GM12874 (cell line): ENCODE results near the gene EEF1AKMT4.

Source experiments
- TF ChIP-seq, protein P1 (sequence below): IDR thresholded peaks from 2 replicates; pipeline ENCODE4 v1.5.1; 2011; ENCODE audit warnings: low read depth, mild to moderate bottlenecking, control low read depth, low read length, moderate library complexity; ENCODE audit not compliant: insufficient read depth

EEF1AKMT4 gene

GRCh38 chr3:184222521-184222920, 27.0 kb upstream of the EEF1AKMT4 start:
- TF ChIP-seq, protein P1, sequence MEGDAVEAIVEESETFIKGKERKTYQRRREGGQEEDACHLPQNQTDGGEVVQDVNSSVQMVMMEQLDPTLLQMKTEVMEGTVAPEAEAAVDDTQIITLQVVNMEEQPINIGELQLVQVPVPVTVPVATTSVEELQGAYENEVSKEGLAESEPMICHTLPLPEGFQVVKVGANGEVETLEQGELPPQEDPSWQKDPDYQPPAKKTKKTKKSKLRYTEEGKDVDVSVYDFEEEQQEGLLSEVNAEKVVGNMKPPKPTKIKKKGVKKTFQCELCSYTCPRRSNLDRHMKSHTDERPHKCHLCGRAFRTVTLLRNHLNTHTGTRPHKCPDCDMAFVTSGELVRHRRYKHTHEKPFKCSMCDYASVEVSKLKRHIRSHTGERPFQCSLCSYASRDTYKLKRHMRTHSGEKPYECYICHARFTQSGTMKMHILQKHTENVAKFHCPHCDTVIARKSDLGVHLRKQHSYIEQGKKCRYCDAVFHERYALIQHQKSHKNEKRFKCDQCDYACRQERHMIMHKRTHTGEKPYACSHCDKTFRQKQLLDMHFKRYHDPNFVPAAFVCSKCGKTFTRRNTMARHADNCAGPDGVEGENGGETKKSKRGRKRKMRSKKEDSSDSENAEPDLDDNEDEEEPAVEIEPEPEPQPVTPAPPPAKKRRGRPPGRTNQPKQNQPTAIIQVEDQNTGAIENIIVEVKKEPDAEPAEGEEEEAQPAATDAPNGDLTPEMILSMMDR, result no peak

DNA sequence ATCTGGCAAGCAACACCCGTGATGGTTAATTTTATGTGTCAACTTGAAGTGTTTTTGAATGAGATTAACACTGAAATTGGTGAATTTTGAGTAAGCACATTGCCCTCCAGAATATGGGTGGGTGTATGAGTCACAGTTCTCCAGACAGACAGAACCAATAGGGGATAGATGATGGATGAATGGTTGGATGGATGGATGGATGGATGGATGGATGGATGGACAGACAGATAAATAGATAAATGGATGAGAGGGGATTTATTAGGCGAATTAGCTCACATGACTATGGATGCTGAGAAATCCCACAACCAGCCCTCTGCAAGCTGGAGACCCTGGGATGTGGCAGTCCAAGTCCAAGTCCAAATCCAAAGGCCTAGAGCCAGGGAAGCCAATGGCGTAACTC, 25.5 kb upstream of the EEF1AKMT4 start:
- TF ChIP-seq, protein P1, result no peak

- TF ChIP-seq, protein P1, result peak; percentile 98
Measured at GRCh38 chr3:184227481-184227935, 22.0 kb upstream of the EEF1AKMT4 start.

DNA sequence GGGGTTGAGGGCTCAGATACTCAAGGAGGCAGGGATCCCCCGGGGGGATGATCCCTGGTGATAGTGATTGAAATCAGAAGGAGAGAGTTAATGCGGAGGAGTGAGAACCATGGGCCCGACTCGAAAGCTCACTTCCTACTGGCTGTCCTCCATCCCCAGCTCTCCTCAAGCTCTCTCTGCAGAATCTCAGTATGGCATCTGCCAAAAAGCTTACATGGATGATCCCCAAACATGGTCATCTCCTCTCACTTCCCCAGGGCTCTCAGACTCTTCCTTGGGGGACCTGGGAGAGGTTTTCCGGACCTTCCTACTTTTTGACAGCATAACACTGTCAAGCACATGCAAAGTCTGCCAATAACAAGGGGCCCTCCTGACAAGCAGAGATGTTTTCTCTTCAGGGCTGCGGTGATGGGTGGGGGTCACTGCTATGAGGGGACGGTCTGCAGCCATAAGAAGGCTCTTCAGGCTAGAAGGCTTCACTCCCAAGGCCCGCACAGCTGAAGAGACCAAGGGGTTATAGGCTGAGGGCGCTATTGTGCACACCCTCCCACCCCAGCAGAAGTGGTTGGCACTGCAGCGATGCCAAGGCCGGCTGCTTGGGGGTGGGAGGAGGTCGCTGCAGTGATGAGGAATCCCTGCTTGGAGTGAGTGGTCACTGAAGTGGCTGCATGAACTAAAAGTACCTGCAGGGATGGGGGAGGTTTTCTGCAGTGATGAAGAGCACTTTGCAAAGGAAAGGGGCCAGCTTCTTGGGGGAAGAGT, 20.9 kb upstream of the EEF1AKMT4 start:
- TF ChIP-seq, protein P1, result no peak

GRCh38 chr3:184229394-184230080, 19.9 kb upstream of the EEF1AKMT4 start, which contains the start of gene VWA5B2:
TSS of gene VWA5B2 (plus strand) at chr3:184229585. CDS start at chr3:184230529, 944 bp downstream.
- TF ChIP-seq, protein P1, result peak; percentile 28; the same call in 1 of the 2 replicates

DNA sequence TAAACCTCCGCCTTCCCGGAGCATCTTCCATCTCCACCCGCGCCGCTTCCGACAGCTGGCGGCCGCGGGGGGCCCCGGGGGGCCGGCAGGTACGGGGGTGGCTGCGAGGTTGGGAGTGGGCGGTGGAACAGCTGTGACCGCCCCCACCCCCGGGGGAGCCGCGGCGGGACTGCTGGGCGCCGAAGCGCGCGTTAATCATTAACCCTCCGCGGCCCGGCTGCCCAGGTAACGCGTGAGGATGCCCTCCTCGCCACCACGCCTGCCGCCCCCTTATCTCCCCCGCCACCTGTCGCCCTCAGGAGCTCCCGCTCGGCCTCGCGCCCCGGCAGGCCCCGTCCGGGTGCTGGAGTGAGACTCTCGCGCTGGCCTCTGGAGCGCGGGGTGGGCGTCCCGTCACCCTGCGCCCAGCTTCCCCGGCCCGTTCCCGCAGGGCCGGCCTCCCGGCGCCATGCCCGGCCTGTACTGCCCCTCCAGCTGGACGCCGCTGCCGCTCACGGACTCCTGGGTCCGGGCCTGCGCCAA, 19.3 kb upstream of the EEF1AKMT4 start:
- TF ChIP-seq, protein P1, result no peak

DNA sequence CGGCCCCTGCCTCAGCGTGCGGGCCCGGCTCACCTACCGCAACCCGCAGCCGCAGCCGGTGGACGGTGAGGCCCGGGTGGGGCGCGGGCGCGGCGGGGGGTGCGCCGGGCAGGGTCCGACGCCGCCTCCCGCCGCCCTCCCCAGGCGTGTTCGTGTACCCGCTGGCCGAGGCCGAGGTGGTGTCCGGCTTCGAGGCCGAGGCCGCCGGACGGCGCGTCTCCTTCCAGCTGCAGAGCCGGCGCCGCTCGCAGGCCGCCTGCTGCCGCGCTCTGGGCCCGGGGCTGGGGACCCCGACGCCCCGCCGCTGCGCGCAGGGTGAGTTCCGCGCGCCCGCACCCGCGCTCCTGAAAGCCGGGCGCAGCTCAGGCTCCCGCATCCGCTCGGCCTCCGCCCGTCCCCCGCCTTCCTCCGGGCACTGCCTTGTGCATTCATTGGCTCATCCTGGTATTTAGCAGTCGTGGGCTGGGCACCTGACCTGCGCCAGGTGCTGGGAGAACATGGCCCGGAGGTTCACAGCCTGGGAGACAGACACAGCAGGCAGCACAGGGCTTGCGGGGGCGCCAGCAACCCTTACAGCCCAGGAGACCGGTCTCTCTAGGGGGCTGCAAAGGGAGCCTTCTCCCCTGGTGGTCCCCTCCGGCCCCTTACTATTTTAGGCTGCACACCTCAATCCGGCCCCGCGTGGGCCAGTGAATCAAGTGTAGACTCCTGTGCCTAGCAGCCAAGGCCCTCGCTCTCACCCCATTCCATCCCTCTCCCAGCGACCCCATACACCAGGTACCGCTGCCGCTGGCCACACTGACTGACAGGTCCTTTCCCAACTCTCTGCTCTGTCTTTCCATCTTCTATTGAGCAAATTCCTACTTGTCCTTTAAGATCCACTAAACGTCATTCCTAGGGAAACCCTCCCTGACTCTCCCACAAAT, 18.6 kb upstream of the EEF1AKMT4 start:
- TF ChIP-seq, protein P1, result no peak
